GM19025 (cell line): ENCODE data around the gene NCF4.

Source experiments
- ATAC-seq: cut with Tn5 transposase; IDR thresholded peaks from one replicate; pipeline ENCODE4 v1.9.1; 2021; ENCODE audit warnings: mild to moderate bottlenecking, low read depth, moderate library complexity; ENCODE audit not compliant: unreplicated experiment

The NCF4 gene

GRCh38 chr22:36835903-36836302, 24.9 kb upstream of the NCF4 start:
- no peak for ATAC-seq

DNA sequence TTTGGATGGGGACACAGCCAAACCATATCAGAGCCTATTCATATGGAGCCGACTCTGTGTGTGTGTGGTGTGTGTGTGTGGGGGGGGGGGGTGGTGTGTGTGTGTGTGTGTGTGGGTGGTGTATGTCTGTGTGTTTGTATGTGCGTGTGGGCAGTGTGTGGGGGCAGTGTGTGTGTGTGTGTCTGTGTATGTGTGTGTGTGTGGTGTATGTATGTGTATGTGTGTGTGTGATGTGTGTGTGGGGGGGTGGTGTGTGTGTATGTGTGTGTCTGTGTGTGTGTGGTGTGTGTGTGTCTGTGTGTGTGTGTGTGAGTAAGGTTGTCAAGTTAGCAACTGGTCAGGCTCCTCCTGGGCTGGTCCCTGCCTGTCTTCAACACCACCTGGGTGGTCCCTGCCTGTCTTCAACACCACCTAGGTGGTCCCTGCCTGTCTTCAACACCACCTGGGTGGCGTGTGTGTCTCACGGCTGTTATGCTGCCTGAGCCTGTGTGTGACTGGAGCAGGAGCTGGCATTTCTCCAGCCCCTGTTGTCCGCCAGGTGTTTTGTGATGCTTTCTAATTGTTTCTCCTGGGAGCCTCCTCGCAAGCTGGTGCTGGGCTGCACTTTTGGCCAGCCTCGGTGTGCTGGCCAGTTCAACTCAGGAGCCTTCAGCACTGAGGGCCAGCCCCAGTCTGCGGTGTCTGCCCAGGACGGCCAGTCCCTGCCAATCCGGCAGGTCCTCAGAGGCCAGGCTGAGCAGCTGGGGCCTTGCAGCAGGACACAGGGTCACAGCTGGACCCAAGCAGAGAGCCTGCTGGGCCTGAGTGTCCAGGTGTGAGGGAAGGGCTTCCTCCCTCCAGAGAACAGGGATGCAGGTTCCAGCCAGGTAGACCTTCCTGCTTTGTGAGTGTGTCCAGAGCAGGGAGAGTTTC, 22.4 kb upstream of the NCF4 start:
- no peak for ATAC-seq

DNA sequence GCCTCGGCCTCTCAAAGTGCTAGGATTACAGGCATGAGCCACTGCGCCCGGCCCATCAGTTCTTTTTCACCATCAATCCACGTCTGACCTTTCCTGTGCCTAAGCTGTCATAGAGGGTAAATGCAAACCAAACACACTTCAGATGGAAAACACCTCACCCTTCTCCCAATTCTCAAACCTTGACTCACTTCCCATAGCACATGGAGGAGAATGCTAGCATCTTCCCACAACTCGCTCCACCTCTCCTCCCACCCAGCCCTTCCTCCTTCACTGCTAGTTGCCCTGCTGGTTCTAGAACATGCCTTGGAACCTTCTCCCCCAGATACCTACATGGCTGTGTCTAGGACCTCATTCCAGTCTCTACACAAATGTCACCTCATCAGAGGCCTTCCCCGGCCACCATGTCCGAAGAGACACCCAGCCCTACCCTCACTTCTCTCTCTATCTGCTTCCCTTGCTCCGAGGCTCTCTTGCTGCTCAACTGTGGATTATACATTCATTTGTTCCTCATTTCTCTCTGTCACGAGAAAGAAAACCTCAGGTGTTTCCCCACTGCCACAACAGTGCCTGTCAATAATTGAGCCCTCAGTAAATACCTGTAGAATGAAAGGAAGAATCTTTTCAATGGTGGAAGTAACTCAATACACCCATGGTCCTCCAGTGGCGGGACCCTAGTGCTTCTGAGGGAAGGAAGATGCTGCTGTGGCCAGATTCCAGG, 21.3 kb upstream of the NCF4 start:
- no peak for ATAC-seq

GRCh38 chr22:36840106-36840505, 20.7 kb upstream of the NCF4 start:
- ATAC-seq: no peak

DNA sequence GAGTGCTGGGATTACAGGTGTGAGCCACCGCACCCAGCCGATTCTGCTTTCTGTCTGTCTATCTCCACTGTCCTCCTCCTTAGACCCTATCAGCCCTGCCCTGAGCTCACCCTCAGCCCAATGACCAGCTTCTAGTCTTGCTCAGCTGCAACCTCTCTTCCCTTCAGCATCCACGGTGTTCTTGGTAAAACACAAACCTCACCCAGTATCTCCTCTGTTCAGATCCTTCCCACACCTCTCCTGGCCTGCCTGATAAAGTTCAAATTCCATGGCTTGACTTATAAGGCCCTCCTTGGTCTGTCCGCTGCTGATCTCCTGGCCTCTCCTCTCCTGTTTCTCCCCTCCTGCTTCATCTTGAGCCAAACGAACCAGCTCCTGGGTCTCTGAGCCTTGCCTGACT, 14.5 kb upstream of the NCF4 start:
- ATAC-seq: no peak

- no peak for ATAC-seq
These were observed 13.9 kb upstream of the NCF4 start for GRCh38 chr22:36846949-36847348.

GRCh38 chr22:36850056-36850455, 10.8 kb upstream of the NCF4 start:
- no peak for ATAC-seq

DNA sequence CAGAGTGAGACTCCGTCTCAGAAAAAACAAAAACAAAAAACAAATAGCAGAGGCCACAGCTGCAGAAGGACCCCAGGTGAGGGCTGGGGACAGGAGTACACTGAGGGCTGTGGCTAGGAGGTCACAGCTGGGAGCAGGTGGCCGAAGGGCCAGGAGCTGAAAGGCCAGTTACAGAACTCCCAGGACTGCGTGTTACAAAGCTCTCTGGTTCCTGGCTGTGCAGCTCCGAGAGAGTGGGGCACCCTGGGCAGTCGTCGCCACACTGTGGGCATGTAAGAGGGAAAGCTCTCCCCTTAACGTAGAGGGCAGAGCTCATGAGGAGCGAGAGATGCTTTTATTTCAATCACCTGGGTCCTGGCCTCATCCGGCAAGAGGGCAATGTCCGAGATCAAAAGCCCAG, 10.1 kb upstream of the NCF4 start:
- no peak for ATAC-seq

- ATAC-seq: no peak
These were observed 8.5 kb upstream of the NCF4 start for GRCh38 chr22:36852056-36852973.

- no peak for ATAC-seq
These were observed 7.3 kb upstream of the NCF4 start for GRCh38 chr22:36853407-36854099.

- no peak for ATAC-seq
These were observed 5.3 kb upstream of the NCF4 start for GRCh38 chr22:36855478-36855877.

DNA sequence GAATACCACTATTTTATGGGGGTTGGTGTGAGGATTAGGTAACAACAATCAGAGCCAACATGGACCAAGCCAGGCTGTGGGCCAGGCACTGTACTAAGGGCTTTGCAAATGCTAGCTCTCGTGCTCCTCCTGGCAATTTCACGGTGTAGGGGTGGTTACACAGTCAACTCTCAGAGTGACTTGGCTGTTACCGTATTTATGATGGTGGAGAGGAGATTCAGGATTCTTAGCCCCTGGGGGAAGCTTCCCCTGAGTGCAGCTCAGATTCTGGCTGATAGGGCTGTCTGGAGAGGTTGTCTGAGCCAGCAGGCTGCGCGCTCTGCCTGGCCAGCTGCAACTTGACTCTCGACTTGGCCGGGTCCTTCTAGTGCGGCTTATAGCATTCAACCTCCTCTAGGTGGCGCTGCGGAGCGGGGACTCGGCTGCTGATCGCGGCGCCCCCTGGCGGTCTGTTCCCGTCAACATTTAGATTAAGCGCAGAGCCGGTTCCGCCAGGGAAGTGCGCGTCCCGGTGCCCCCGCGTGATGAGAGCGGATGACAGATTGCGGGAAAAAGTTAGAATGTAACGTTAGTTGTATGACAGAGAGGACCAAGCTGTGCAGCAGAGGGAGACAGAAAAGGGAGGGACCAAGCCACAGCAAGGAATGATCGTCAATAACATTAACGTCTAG, 4.5 kb upstream of the NCF4 start:
- no peak for ATAC-seq

DNA sequence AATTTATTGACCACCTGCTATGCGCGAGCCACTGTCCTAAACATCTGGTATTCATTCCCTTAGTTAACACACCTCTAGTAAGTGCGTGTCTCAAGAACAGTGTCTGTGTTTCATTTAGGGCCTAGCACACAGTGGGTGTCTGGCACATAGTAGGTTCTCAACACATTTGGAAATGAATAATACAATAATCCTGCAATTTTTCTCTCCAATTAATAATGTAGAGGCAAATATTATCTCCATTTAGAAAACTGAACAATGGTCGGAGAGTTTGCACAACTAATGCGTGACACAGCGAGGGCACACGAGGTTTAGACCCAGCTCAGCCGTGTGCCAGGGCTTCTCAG, 4.0 kb upstream of the NCF4 start:
- no peak for ATAC-seq

DNA sequence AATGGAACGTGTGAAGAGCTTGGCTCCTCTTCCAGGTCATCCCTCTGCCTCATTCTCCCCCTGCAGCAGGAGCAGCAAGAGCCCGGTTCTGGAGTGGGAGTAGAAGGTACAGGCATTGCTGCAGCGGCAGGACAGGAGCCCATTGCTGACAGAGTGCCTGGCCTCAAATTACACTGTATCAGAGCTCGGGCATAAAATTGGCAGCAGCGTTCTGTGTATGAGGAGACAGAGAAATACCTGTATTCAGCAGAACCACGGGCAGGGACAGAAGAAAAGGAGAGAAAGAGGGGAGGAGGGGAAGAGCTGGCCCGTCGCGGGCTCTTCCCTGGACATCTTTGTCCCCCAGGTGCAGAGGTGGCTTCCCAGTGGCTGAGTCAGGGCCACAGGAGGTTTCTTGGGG, 2.6 kb upstream of the NCF4 start:
- no peak for ATAC-seq

DNA sequence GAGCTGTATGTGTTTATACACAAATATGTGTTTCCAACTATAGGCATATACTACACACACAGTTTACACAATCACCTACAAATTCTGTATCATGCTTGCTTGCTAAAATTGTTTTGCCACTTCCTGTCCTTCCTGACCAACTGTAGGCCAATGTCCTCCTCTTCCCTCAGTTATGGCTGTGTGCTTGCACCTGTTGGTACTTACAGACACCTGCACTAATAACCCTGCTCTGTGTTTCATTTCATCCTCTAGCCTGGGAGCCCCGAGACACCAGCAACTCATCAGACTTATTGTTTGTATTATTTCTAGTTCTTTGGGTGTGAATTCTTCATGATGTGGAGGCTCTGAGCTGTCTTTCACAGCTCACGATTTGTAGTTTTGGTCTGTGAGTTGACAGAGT, 1.8 kb upstream of the NCF4 start:
- no peak for ATAC-seq

DNA sequence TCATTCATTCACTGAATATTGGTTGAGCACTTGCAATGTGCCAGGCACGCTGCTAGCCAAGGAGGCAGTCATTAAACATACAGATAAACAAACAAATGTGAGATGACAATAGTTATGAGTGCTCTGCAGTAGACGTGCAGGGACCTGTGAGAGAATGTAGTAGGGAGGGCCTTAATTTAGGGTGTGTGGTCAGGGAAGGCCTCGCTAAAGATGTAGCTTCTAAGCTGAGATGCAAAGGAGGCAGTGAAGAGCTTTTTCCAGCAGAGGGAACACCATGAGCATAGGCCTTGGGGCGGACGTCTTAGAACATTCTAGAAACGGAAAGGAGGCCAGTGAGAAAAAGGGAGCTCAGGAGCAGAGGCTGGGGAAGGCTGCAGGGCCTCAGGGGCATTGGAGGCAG, 789 bp upstream of the NCF4 start:
- no peak for ATAC-seq

GRCh38 chr22:36860438-36860820, 377 bp upstream of the NCF4 start:
- no peak for ATAC-seq

GRCh38 chr22:36862251-36863242, 1.7 kb downstream of the NCF4 start:
- no peak for ATAC-seq

DNA sequence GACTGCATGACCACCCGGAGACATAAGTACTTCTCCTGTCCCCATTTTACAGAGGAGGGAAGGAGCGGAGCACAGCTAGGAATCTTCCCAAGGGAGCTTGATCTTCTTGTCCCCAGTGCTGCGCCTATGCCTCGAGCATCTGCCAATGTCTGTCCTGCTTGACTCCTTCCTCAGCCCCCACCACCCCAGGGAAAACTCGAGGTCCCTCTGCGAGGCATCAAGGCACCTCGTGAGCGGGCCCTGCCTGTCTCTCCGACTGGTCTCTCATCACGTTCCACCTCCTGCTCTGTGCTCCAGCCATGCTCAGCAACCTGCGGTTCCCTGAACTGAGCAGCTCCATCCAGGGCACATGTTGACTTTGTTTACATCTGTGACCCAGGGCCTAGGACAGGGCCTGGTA, 2.5 kb downstream of the NCF4 start:
- no peak for ATAC-seq
